Eye (tissue), 1 donor: ENCODE measurements around the gene KIF26A.

Source experiments
- DNase-seq: peaks from one replicate; pipeline ENCODE4 v3.0.0-alpha.2; 2015

Gene KIF26A

GRCh38 chr14:104212206-104213095 lies 74.1 kb downstream of the KIF26A start:
- no peak for DNase-seq

GRCh38 chr14:104213301-104214034 lies 75.1 kb downstream of the KIF26A start:
- DNase-seq: no peak

GRCh38 chr14:104214431-104215218 lies 76.2 kb downstream of the KIF26A start:
- no peak for DNase-seq

- DNase-seq: peak; percentile 47
Measured at GRCh38 chr14:104215706-104216334, 77.4 kb downstream of the KIF26A start.

- no peak for DNase-seq
Measured at GRCh38 chr14:104216457-104216856, 78.1 kb downstream of the KIF26A start.

- DNase-seq: no peak
Measured at GRCh38 chr14:104217486-104218360, 79.3 kb downstream of the KIF26A start.

GRCh38 chr14:104218361-104219180 lies 80.2 kb downstream of the KIF26A start:
- no peak for DNase-seq

- peak; percentile 77 for DNase-seq
Measured at GRCh38 chr14:104219731-104220214, 81.4 kb downstream of the KIF26A start.

GRCh38 chr14:104220215-104221070 lies 82.1 kb downstream of the KIF26A start:
- DNase-seq: peak; percentile 68

- DNase-seq: no peak
Measured at GRCh38 chr14:104221071-104221625, 82.8 kb downstream of the KIF26A start.

- no peak for DNase-seq
Measured at GRCh38 chr14:104221636-104222369, 83.4 kb downstream of the KIF26A start.

GRCh38 chr14:104222396-104223036 lies 84.1 kb downstream of the KIF26A start:
- no peak for DNase-seq

GRCh38 chr14:104223101-104224041 lies 85.0 kb downstream of the KIF26A start:
- peak; percentile 91 for DNase-seq

GRCh38 chr14:104224131-104224505 lies 85.7 kb downstream of the KIF26A start:
- DNase-seq: peak; percentile 80

- peak; percentile 59 for DNase-seq
Measured at GRCh38 chr14:104224506-104225277, 86.3 kb downstream of the KIF26A start.
